ENCODE results near the gene ZFP30. TPM values are rescaled to one million over a fixed set of nuclear protein-coding genes. Genes with fewer than 3 reads are reported as not detected.

The ZFP30 gene
- total and polyA plus RNA-seq, 2 of the 13 experiments (the other 11 are each of a cell fraction or from before 2014, with no cell fraction given) = 3.4 to 19.2 TPM

- peak; percentile 87; the same call in 1 of the 2 replicates for TF ChIP-seq IRF9 (CRISPR knock-in tag; IDR thresholded peaks at IDR 0.05; ENCODE audit: borderline replicate concordance)
- TF ChIP-seq ARID4A (CRISPR knock-in tag; IDR thresholded peaks at IDR 0.05; ENCODE audit: borderline replicate concordance) = peak; percentile 81
- peak; percentile 63; the same call in 1 of the 2 replicates for TF ChIP-seq ZZZ3 (CRISPR knock-in tag; IDR thresholded peaks at IDR 0.05; ENCODE audit: borderline replicate concordance)
- TF ChIP-seq NPAS2 (CRISPR knock-in tag; IDR thresholded peaks at IDR 0.05; ENCODE audit: borderline replicate concordance) = no peak
- TF ChIP-seq HHEX (CRISPR knock-in tag; IDR thresholded peaks at IDR 0.05) = no peak
- no peak for TF ChIP-seq CEBPG (CRISPR knock-in tag; IDR thresholded peaks at IDR 0.05)
- peak; percentile 52; the same call in 1 of the 2 replicates for TF ChIP-seq ZNF343 (CRISPR knock-in tag; IDR thresholded peaks at IDR 0.05)
- TF ChIP-seq GATAD1 (CRISPR knock-in tag; IDR thresholded peaks at IDR 0.05) = peak; percentile 73
- TF ChIP-seq MNT (IDR thresholded peaks at IDR 0.05) = peak; percentile 68
- TF ChIP-seq NR0B2 (CRISPR knock-in tag; IDR thresholded peaks at IDR 0.05) = 0 out of 2 replicates have a peak, but pooled peaks have one; percentile 64
- TF ChIP-seq KDM5A (IDR thresholded peaks at IDR 0.05; ENCODE audit: borderline replicate concordance, low read length) = peak; percentile 66; the same call in 1 of the 2 replicates
- peak; percentile 17; the same call in 1 of the 2 replicates for TF ChIP-seq PRDM10 (CRISPR knock-in tag; IDR thresholded peaks at IDR 0.05; ENCODE audit: low read depth)
- TF ChIP-seq ZNF264 (CRISPR knock-in tag; IDR thresholded peaks at IDR 0.05) = no peak; the same call in 1 of the 2 replicates
- TF ChIP-seq CBX5 (CRISPR knock-in tag; IDR thresholded peaks at IDR 0.05; ENCODE audit: borderline replicate concordance) = peak; percentile 98
- peak; percentile 61 for TF ChIP-seq RBM39 (IDR thresholded peaks at IDR 0.05; ENCODE audit: low read depth, low read length, poor library complexity, severe bottlenecking)
- TF ChIP-seq SIN3A (IDR thresholded peaks at IDR 0.05; ENCODE audit: borderline replicate concordance, low read depth, low read length) = peak; percentile 75; the same call in 1 of the 2 replicates
- peak; percentile 94 for TF ChIP-seq MYC (CRISPR knock-in tag; IDR thresholded peaks at IDR 0.05; ENCODE audit: borderline replicate concordance)
- no peak for TF ChIP-seq NFATC3 (CRISPR knock-in tag; IDR thresholded peaks at IDR 0.05)
Measured at GRCh38 chr19:37655689-37656371, 565 bp upstream of the ZFP30 start (continued).
